K562 (cell line): ENCODE data around the gene ZNF324B. TPM values are rescaled to one million over a fixed set of nuclear protein-coding genes. Genes with fewer than 3 reads are reported as not detected.

Experiments used
- CREB1 ChIP-seq, 2 experiments: sonication (generic) in 1 of 2; formaldehyde crosslinking in 1 of 2; IDR thresholded peaks; 2 replicates each; pipeline versions ENCODE4 v1.6.1 to v1.8.0; 2012 to 2022; ENCODE audit warnings: inconsistent platforms in 1 of 2, mild to moderate bottlenecking in 1 of 2, missing genetic modification reagents in 1 of 2, moderate library complexity in 1 of 2
- EP300 ChIP-seq: IDR thresholded peaks from 2 replicates; pipeline ENCODE4 v1.6.1; 2012; ENCODE audit warnings: low read length, improper control_type of control experiment
- FIP1L1 ChIP-seq: fragments of 200-400 bp; formaldehyde crosslinking; IDR thresholded peaks from 2 replicates; pipeline ENCODE4 v1.6.1; 2018; ENCODE audit warnings: mild to moderate bottlenecking, low read depth, low read length; ENCODE audit not compliant: poor library complexity, severe bottlenecking
- FOXP1 ChIP-seq: sonication (generic); formaldehyde crosslinking; IDR thresholded peaks from 2 replicates; pipeline ENCODE4 v1.8.0; 2022; ENCODE audit warnings: mild to moderate bottlenecking, missing genetic modification reagents
- FUS ChIP-seq: fragments of 200-400 bp; formaldehyde crosslinking; optimal IDR thresholded peaks from 2 replicates; pipeline ENCODE3; 2017; ENCODE audit warnings: low read depth, low read length
- JUN ChIP-seq, 2 experiments: sonication (generic) in 1 of 2; formaldehyde crosslinking in 1 of 2; IDR thresholded peaks; 2 replicates each; pipeline versions ENCODE4 v1.6.1 to v1.8.0; 2012 to 2022; ENCODE audit warnings: borderline replicate concordance in 2 of 2, mild to moderate bottlenecking in 2 of 2, improper control_type of control experiment in 1 of 2, low read depth in 1 of 2, low read length in 1 of 2, missing genetic modification reagents in 1 of 2
- MBD2 ChIP-seq: sonication (generic); IDR thresholded peaks from 2 replicates; pipeline ENCODE4 v1.6.1; 2016; ENCODE audit warnings: low read depth, borderline replicate concordance
- MTA2 ChIP-seq: fragments of 450-650 bp; IDR thresholded peaks from 2 replicates; pipeline ENCODE4 v1.6.1; 2016; ENCODE audit warnings: low read depth
- NFATC3 ChIP-seq: fragments of 450-650 bp; IDR thresholded peaks from 2 replicates; pipeline ENCODE4 v1.6.1; 2017; ENCODE audit warnings: mild to moderate bottlenecking
- NR2C1 ChIP-seq, 2 experiments: fragments of 450-650 bp; IDR thresholded peaks; 2 replicates each; pipeline ENCODE4 v1.6.1; 2017; ENCODE audit warnings: mild to moderate bottlenecking in 2 of 2, antibody characterized with exemption in 1 of 2, inconsistent platforms in 1 of 2, missing compliant biosample characterization in 1 of 2, missing genetic modification characterization in 1 of 2
- PRMT5 ChIP-seq: sonication (generic); formaldehyde crosslinking; IDR thresholded peaks from 2 replicates; pipeline ENCODE4 v1.5.0; 2020; ENCODE audit warnings: missing genetic modification reagents
- PTBP1 ChIP-seq: fragments of 200-400 bp; formaldehyde crosslinking; IDR thresholded peaks from 2 replicates; pipeline ENCODE4 v1.6.1; 2017; ENCODE audit warnings: low read depth, low read length
- RBBP5 ChIP-seq: fragments of 200-600 bp; sonication (generic); IDR thresholded peaks from 2 replicates; pipeline ENCODE4 v1.6.1; 2012; ENCODE audit warnings: borderline replicate concordance, mild to moderate bottlenecking, low read length, control low read depth, inconsistent platforms; ENCODE audit not compliant: insufficient read depth, poor library complexity, severe bottlenecking
- RFX1 ChIP-seq: fragments of 450-650 bp; IDR thresholded peaks from 2 replicates; pipeline ENCODE4 v1.6.1; 2016; ENCODE audit warnings: mild to moderate bottlenecking, moderate library complexity
- TEAD1 ChIP-seq, 2 experiments: fragments of 450-650 bp in 1 of 2; sonication (generic) in 1 of 2; formaldehyde crosslinking; IDR thresholded peaks; 2 replicates each; pipeline versions ENCODE4 v1.4.0 to v1.8.0; 2020 to 2022; ENCODE audit warnings: mild to moderate bottlenecking in 2 of 2, missing genetic modification reagents in 1 of 2
- XRCC5 ChIP-seq: fragments of 200-400 bp; formaldehyde crosslinking; IDR thresholded peaks from 2 replicates; pipeline ENCODE4 v1.6.1; 2017; ENCODE audit warnings: low read depth, mild to moderate bottlenecking, low read length
- ZBED1 ChIP-seq: IDR thresholded peaks from 2 replicates; pipeline ENCODE4 v1.6.1; 2014
- ZNF253 ChIP-seq: fragments of 250-450 bp; sonication (Bioruptor Pico); conservative IDR thresholded peaks from 2 replicates; pipeline ENCODE4 v1.6.1; 2021; ENCODE audit warnings: mild to moderate bottlenecking
- polyA plus RNA-seq, 8 experiments: library from polyadenylated mRNA; depleted of rRNA in 4 of 8; stranded (reverse) in 5 of 8; unstranded in 3 of 8; fragments of >200 nt; fragmentation: Nextera tagmentation in 2 of 8; fragmentation: Illumina TruSeq in 1 of 8; extraction: Ambion mirVana in 2 of 8; extraction: Trizol in 1 of 8; gene quantifications; 2 replicates each; pipeline versions ENCODE4 v1.2.1 to v1.2.3, GENCODE V29; 2011 to 2014; ENCODE audit warnings: inconsistent platforms in 1 of 8, missing spikeins in 1 of 8
- total RNA-seq, 7 experiments: library from RNA; depleted of rRNA in 6 of 7; stranded (reverse); fragments of >200 nt in 6 of 7; fragmentation: Illumina TruSeq in 2 of 7; extraction: Trizol in 2 of 7; gene quantifications; 2 replicates each; pipeline versions ENCODE4 v1.2.1 to v1.2.3, GENCODE V29; 2011 to 2021; ENCODE audit warnings: low replicate concordance in 1 of 7
- TF ChIP-seq, protein P1 (sequence below): sonication (generic); formaldehyde crosslinking; IDR thresholded peaks from 2 replicates; pipeline ENCODE4 v1.8.1; 2022; ENCODE audit warnings: missing genetic modification reagents
- TF ChIP-seq, protein P2 (sequence below): sonication (generic); formaldehyde crosslinking; IDR thresholded peaks from 2 replicates; pipeline ENCODE4 v1.8.0; 2022; ENCODE audit warnings: missing genetic modification reagents, mild to moderate bottlenecking, moderate library complexity, borderline replicate concordance
- TF ChIP-seq, protein P3 (sequence below): fragments of 450-650 bp; IDR thresholded peaks from 2 replicates; pipeline ENCODE4 v1.6.1; 2016
- TF ChIP-seq, protein P4 (sequence below): fragments of 250-450 bp; sonication (Bioruptor Pico); IDR thresholded peaks from 2 replicates; pipeline ENCODE4 v1.4.0; 2020; ENCODE audit warnings: borderline replicate concordance

Gene ZNF324B
- total and polyA plus RNA-seq, 9 of the 15 experiments (the other 6 are each of a cell fraction or from before 2014, with no cell fraction given) = 0.20 to 13.5 (median 5.7) TPM

DNA sequence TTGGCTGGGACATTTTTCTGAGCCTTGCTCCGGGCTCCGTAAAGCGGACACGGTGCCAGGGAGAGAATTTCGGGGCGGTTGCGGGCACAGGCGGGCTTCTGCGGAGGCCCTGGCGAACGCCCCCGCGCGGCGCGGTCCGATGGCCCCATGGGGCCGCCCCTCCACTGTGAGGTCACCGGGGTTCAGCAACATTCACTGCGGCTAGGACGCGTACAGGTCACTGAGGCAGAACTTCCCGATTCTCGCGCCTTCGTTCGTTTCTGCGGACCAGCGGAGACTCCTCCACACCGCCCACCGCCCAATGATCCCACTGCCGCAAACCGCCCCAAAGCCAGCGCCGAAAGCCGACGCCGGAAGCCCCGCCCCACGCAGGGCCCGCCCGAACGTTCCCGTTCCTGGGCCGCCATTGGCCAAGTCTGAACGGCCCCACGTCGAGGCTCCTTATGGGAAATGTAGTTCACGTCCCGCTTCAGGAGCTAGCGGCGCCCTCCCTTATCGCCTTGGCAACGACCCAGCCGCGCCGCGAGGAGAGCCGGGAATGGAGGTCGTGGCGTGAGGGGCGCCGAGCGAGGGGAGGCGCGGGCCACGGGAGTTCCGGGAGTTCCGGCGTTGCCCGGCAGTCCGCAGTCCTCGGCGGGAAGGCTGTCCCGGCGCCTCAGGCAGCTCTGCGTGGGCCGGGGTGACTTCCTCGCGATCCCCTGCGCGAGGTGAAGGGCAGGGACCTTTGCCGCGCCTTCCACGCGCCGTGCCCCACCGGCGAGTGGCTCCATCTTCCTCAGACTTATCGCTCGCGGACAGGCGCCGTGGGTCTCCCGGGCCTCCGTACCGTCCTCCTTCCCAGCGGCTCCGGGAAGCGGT, 43.0 kb upstream of the ZNF324B start, which contains the start of gene ZNF584 (continued):
- TF ChIP-seq, protein P1, sequence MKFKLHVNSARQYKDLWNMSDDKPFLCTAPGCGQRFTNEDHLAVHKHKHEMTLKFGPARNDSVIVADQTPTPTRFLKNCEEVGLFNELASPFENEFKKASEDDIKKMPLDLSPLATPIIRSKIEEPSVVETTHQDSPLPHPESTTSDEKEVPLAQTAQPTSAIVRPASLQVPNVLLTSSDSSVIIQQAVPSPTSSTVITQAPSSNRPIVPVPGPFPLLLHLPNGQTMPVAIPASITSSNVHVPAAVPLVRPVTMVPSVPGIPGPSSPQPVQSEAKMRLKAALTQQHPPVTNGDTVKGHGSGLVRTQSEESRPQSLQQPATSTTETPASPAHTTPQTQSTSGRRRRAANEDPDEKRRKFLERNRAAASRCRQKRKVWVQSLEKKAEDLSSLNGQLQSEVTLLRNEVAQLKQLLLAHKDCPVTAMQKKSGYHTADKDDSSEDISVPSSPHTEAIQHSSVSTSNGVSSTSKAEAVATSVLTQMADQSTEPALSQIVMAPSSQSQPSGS (CRISPR knock-in tag) = no peak
- TF ChIP-seq TEAD1 (CRISPR knock-in tag; IDR thresholded peaks at IDR 0.05) (no peak; a peak in 1 of 4 replicates), RFX1 (peak; percentile 94), CREB1 (IDR thresholded peaks at IDR 0.05) (peak; percentile 66), CREB1 (CRISPR knock-in tag; IDR thresholded peaks at IDR 0.05) (peak; percentile 77; the same call in 1 of the 2 replicates), FOXP1 (CRISPR knock-in tag) (peak; percentile 58; the same call in 1 of the 2 replicates), PTBP1 (peak; percentile 62; the same call in 1 of the 2 replicates), ZNF253 (no peak), XRCC5 (0 out of 2 replicates have a peak, but pooled peaks have one; percentile 7), PRMT5 (CRISPR knock-in tag) (no peak), NFATC3 (peak; percentile 80; the same call in 1 of the 2 replicates), NR2C1 (IDR thresholded peaks at IDR 0.05) (peak; percentile 76), NR2C1 (tag; IDR thresholded peaks at IDR 0.05) (peak; percentile 82), RBBP5 (peak; percentile 94), MTA2 (no peak), JUN (IDR thresholded peaks at IDR 0.05; ENCODE audit: borderline replicate concordance, low read depth, low read length) (no peak), JUN (CRISPR knock-in tag; IDR thresholded peaks at IDR 0.05; ENCODE audit: borderline replicate concordance) (no peak), MBD2 (peak; percentile 93), ZBED1 (peak; percentile 19; the same call in 1 of the 2 replicates), FIP1L1 (peak; percentile 40), EP300 (peak; percentile 26; the same call in 1 of the 2 replicates), FUS (peak; percentile 8)
- TF ChIP-seq, protein P2, sequence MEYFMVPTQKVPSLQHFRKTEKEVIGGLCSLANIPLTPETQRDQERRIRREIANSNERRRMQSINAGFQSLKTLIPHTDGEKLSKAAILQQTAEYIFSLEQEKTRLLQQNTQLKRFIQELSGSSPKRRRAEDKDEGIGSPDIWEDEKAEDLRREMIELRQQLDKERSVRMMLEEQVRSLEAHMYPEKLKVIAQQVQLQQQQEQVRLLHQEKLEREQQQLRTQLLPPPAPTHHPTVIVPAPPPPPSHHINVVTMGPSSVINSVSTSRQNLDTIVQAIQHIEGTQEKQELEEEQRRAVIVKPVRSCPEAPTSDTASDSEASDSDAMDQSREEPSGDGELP (CRISPR knock-in tag) = peak; percentile 77; the same call in 1 of the 2 replicates
- TF ChIP-seq, protein P3, sequence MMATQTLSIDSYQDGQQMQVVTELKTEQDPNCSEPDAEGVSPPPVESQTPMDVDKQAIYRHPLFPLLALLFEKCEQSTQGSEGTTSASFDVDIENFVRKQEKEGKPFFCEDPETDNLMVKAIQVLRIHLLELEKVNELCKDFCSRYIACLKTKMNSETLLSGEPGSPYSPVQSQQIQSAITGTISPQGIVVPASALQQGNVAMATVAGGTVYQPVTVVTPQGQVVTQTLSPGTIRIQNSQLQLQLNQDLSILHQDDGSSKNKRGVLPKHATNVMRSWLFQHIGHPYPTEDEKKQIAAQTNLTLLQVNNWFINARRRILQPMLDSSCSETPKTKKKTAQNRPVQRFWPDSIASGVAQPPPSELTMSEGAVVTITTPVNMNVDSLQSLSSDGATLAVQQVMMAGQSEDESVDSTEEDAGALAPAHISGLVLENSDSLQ = no peak
- TF ChIP-seq, protein P4, sequence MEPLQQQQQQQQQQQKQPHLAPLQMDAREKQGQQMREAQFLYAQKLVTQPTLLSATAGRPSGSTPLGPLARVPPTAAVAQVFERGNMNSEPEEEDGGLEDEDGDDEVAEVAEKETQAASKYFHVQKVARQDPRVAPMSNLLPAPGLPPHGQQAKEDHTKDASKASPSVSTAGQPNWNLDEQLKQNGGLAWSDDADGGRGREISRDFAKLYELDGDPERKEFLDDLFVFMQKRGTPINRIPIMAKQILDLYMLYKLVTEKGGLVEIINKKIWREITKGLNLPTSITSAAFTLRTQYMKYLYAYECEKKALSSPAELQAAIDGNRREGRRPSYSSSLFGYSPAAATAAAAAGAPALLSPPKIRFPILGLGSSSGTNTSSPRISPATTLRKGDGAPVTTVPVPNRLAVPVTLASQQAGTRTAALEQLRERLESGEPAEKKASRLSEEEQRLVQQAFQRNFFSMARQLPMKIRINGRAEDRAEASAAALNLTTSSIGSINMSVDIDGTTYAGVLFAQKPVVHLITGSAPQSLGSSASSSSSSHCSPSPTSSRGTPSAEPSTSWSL (CRISPR knock-in tag) = no peak
